GM11168 (cell line): ENCODE results near the gene GPR42.

Experiments used
- in situ Hi-C: fragments of 300-500 bp; cut with MboI; formaldehyde crosslinking; loops from one replicate; pipeline ENCODE4 v1.12.0; 2022; ENCODE audit warnings: low sequenced_read_pairs; ENCODE audit not compliant: unreplicated experiment

GPR42 gene

DNA sequence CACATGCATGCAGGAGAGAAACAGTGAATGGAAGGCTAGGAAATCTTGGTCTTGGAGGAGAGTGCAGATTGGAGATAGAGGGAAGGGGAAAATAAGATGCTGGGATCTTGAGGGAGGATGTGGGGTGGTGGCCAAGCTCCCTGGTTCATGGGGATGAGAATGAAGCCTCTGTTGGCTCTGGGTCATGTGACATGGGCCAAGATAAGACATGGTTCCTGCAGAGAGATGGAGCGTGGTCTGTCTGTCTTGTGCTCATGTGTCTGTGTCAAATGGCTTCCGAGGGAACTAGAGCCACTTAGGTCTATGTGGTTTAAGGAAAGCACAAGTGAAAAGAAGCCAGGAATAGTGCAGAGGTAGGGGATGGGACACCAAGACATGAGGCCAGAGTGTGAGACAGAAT, 46.4 kb downstream of the GPR42 start:
- in situ Hi-C loops = no loop called here

DNA sequence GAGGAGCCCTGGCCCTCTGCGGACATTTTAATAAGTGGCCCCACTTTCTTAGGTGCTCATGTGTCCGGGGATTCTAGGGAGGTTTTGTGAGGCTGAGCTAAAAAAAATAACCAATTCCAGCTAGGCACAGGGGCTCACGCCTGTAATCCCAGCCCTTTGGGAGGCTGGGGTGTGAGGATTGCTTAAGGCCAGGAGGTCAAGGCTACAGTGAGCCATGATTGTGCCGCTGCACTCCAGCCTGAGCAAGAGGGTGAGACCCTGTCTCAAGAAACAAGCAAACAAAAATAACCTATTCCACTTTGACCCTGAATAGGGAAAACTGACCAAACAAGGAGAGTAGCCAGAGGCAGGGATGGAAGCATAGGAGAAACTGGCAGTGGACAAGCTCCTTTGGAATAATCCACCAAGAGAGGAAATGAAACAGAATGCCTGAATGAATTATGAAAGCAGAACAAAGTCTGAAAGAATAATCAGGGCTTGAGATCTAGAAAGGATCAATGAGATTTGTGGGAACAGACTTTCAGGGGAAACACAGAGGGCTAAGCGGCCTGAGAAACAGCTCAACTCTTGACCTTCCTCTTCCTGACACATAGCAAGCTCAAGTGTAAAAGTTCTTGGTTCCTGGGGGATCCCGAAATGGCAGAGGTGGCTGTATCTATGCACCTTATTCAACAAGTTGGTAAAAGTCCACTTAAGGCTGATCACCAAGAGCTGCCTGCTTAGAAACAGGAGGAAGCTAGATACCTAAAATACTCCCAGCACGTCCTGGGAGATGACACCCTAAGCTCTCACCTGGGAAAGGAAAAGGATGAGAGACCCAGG, 47.1 kb downstream of the GPR42 start:
- in situ Hi-C loops = no loop called here

GRCh38 chr19:35419046-35419445, 48.2 kb downstream of the GPR42 start:
- in situ Hi-C loops = no loop called here

- in situ Hi-C loops = no loop called here
Observed at GRCh38 chr19:35419805-35420204, 48.9 kb downstream of the GPR42 start.

- in situ Hi-C loops = no loop called here
Observed at GRCh38 chr19:35421362-35421761, 50.5 kb downstream of the GPR42 start.
